Measurements from ENCODE around the gene PTPRM.

PTPRM gene

DNA sequence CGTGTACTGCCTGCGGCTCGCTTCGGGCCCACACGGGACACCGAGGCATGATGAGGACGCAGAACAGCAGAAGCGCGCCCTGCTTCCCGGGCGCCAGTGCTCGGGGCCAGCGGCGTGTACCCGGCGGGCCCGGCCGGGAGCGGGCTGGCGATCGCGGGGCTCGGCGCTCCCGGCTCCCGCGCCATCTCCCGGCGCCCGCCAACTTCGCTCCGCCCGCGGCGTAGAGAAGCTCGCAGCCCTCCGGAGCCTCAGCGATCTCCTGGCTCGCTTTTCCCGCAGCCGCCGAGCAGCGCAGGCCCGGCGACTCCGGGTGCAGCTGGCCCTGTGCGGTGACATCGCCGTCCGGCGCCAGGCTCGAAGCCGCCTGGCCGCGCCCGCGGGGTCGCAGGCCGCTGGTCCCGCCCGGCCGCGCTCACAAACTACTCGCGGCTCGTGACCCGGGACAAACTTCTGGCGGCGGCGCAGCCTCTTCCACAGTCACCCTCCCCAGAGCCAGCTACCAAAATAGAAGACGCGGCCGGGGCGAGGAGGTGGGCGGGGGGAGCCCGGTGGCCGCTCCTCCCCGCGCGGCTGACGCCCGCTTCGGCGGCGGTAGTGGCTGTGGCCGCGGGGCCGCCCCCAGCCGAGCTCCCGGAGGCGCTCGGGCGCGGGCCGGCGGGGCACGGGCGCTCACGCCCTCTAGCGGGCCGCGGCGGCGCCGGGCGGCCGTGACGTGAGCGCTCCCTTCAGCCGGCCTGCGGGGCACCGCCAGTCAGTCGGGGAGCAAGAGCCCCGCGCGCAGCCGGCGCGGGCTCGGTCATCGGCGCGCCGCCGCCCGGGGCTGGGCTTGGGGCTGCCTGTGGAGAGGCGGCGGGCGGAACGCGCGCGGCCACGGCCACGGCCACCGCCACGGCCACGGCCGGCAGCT is at the start of gene PTPRM:
Gene PTPRM, plus strand, starts transcription at position 750 of the 907 bp plus-strand sequence. CDS start 503 bp downstream, outside the sequence.
- DNase-seq, result peak; percentile 18 to 31

DNA sequence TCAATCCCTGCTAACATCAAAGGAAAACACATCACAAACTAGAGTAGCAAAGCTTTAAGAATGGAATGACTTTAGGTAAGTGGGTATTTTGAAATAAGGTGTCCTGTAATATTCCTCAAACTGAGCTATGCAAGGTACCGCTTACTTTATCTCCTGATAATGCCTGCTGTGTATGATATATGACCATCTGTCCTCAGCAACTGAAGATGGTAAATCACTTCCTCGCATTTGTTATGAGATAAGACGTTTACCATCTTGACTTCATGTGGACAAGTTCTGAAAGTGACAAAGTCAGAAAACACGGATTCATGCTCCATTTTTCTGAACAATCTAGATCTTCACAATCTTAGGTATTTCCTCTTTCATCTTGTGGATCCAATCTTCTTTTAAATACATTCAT is 49.3 kb upstream of the PTPRM start:
- no peak for DNase-seq

DNA sequence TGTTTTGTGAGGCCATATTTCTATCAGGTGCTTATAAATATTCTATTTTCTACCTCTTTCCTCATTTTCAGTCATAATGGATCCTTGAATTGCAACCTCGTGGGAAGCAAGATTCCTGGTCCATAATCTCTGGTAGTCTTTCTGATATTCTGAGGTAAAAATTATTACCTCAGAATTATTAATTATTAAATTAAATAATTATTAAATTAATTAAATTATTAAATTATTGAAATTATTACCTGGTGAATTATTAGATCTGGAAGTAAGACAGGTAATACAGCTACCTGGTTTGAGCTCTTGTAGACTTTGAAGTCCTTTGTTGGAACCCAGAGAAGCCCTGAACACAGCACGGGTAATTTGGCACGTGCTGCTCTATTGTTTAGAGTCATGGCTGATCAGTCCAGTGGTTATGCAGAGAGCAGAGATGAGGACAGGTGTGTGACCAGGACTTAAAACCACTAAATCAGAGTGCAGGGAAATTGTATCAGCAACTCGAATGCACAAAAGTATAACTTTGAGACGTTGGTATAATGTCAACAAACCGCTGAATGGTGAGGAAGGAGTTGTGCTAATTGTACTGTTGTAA is 46.8 kb upstream of the PTPRM start:
- no peak for DNase-seq

DNA sequence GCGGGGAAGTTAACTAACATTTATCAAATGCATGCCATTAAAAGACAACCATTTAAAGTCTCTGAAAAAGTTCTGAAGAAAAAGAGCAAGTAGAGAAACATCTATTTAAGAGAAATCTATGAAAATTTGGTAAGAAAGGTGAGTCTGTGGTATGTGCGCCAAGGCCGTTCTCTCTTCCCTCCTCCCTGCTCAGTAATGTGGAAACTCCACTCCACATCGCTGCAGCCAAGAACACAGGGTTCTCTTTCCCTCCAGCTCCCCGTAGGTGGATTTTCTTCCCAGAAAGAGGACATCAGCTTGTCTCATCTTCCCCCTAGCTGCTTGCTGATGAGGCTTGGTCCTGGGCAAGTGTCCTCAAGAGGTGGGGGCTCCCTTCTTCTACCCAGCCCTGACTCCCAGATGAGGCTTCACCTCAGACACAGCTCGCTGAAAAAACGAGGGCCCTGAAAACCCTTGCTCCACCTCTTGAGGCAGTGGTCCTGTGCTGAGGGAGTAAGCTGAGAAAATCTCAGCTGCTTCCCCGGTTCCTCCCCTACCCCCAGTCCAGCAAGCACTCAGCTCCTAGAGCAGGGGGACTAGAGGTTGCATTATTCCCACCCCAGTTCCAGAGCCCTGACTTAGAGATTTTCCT is 45.8 kb upstream of the PTPRM start:
- no peak for DNase-seq

DNA sequence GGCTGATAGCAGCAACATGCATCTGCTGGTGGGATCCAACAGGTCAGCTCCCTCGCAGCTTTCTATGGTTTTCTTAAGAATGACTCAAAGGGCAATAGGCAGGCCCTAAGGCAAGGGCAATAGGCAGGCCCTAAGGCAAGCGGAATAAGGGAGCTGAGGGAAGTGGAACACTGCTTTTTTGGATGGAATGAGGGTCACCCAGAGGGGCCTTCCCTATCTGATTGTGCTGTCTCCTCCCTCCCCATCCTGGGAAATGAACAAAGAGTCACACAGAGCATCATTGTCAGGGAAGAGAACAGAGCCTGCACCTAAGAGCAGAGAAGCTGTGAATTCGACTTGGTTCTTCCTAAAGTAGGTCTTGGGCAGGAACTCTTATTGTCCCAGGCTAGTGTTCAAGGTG is 43.3 kb upstream of the PTPRM start:
- DNase-seq, result no peak

DNA sequence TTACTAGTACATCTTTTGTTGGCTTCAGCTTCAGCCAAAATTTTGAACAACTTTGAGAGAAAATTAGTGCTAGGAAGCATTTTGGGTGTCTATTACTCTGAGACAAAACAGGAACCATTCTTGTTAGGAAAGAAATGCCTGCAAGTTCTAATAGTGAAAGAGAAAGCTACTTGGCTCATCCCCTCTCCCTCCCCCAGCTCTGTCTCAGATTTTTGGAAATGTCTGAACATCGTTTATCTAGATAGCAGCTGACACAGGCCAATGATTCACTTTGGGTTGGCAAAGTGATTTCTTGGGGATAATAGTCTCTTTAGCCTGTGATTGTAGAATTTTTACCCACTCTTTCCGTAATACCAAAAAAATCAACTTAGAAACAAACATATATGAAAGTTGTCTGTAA is 42.3 kb upstream of the PTPRM start:
- DNase-seq, result no peak

DNA sequence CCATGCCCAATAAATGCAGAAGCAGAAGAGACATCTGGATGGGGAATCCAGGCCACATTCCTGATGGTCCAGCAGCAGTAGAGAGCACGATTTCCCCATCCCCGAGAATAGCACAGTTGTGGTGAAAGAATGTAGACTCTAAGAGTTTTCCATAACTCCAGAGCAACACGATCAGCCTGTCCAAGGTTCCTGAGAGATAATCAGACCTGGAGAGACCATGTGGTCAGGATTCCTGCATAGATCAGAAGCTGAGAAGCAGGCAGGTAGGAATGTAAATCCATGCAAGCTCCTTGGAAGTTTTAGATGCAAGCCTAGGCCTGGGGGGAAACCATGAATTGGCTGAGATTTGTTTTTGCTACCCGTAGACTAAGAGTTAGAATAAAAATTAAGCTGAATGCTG is 34.2 kb upstream of the PTPRM start:
- DNase-seq, result no peak

DNA sequence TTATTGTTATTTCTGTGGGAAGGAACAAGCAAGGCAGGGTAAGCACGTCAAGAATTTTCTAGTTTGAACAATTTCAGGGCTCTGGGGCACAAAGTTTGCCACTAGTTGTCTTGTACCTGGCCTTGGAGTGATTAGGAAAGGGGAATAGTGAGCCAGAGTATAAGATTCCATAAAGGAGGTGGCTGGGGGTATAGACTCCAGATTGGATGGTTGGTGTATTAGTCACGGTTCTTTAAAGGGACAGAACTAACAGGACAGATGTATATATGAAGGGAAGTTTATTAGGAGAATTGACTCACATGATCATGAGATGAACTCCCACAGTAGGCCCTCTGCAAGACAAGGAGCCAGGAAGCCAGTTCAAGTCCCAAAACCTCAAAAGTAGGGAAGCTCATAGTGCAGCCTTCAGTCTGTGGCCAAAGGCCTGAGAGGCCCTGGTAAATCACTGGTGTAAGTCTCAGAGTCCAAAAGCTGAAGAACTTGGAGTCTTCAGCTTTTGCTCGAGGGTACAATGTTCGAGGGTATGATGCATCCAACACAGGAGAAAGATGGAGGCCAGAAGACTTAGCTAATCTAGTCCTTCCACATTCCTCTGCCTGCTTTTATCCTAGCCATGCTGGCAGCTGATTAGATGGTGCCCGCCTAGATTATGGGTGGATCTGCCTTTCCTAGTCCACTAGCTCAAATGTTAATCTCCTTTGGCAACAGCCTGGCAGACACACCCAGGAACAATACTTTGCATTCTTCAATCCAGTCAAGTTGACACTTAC is 31.5 kb upstream of the PTPRM start:
- no peak for DNase-seq

DNA sequence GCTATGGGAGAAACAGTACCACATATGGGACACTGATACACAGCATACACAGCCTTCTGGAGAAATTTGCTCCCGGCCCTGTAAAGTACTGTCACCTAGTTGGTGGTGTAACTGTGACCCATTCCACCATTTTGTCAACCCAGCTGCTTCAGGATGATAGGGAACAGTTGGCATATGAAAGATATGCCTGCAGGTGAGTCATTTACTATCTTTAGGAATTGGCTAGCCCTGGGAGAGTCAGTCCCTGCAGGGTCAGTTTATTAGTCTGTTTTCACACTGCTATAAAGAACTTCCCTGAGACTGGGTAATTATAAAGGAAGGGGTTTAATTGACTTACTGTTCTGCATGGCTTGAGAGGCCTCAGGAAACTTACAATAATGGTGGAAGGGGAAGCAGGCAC is 30.0 kb upstream of the PTPRM start:
- no peak for DNase-seq

DNA sequence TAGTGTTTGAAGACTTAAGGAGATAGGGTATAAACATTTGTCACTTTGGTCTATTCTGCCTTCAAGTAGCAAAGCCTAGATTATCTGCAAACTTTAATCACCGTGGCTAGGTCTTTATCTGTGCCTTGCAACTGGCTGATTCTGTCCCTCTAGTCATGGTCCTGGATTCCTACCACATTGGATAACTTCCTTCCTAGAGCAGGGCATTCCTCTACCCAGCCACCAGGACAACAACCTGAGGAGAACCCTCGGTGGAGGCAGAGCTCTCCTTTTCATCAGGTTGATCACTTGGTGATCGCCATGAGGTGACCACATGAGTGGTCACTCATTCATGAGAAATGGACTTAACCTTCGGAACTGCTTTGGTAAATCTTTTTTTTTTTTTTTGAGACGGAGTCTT is 25.3 kb upstream of the PTPRM start:
- DNase-seq, result no peak

DNA sequence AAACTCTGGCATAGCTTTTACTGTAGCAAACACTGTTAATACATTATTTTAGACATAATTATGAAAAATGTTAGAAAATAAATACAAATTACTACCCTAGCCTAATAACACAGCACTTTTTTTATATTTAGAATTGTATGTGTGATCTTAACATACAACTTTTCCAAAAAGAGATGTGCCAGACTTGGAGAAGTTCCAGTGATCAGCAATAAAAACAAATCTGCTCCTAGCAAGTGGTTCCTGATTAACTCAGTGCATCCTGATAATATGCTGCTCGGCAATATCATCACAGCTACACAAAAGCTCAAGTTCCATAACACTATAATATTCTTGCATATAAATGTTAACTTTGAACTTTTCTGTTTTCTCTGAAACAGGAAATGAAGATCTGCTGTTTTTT is 22.4 kb upstream of the PTPRM start:
- DNase-seq, result no peak

DNA sequence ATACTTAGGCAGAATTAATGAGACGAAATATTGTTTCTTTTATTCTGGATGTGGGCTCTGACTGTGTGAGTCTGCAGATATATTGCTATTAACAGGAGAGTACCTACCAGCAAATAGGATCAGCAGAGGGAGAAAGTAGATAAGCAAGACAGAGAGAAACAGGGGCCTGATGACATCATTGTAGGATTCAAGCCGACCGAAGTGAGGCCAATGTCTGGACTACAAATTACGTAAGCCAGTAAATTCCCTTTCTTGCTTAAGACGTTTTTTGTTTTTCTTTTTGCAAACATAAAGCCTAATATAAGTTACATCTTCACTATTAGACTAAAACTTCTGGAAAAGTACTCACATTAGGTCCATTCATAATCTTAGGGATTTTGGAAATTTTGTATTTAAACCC is 21.4 kb upstream of the PTPRM start:
- no peak for DNase-seq

DNA sequence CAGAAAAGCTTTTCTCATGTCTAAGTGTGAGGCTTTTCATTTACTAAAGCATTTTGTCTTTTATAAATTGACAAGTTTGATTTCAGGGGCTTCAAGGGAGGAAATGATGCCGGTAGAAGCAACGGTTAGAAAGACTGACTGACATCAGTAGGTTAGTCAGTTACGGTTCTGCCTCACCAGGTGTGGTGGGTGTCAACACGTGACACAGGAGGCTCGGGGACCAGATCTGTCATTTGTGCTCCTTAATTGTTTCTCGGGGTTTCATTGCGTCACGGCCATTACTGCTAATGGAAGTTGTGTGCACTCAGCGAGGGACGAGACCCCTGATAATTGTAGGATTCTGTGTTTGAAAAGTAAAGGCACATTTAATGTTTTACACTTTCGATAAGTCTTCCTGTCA is 18.9 kb upstream of the PTPRM start:
- no peak for DNase-seq

DNA sequence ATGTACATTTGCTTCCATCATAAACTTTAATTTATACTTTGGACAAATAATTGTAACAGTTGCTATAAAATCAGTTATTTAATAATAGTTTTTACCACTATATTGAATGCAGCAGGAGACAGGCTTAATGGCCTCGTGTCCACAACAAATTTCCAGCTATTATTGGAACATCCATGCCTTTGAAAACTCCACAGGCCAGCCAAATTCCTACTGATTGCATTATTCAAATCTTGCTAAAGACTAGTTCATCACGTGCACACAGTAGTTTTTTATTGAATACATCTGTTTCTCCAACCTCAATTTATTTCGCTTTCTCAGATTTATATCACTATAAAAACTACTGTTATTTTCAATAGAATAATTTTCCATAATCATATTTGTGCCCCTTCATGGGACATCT is 18.4 kb upstream of the PTPRM start:
- DNase-seq, result no peak

DNA sequence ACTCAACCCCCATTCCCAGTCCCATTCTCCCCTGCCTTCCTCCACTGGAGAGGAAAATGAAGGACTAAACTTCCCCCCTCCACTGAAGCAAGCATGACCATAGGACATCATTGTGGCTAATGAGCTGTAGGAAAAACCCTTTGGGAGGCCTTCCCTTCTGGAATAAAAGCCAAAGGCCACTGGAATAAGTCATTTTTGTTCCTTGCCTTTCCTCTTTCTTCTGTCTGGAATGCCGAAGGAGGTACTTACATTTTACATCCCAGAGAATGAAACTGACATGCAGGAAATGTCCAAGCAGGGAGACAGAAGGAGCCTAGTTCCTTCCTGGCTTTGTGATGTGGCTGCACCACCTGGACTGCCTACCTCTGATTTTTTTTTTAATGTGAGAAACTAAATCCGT is 9.1 kb upstream of the PTPRM start:
- DNase-seq, result no peak

DNA sequence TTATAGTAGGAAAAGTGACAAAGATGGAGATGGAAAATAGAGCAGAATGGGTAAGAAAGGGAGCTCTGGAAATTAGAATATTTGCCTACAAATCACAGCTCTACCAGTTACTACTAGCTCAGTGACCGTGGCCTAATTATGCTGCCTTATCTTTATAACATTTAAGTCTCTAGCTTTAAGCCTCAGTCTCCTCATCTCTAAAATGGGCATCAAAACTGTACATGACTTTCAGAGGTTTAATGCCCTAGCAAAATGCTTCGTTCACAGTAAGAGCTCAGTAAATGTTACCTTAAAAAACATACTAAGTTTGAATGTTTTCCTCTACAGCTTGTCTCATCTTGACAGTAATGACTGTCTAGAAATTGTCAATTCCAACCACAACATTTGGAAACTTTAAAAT is 8.3 kb upstream of the PTPRM start:
- no peak for DNase-seq

DNA sequence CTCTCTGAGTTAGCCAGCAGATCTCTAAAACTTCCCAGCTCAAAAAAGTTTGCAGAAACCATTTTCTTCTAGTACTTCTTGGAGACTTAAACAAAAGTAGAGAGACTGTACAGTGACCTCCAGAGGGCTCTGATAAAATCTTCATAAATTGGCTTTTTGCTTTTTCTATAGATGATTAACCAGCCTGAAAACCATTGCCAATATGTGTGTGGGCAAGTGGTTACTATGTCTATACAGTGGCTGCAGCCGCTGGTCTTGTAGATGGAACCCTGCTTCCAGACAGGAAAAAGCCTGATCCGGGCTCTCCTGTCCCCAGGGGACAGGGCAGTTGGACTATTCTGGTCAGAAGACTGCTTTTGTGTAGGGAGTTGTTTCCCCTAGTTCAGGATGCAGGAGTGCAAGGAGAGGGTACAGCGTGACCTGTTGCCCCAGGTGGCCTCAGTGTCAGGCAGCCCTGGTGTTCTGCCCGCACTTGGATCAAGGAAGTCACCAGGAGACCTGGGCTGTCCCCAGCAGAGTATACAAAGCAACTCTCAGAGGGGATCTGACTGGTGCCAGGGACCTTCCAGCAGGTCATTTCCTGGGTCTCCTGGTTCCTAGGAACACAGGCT is 7.3 kb upstream of the PTPRM start:
- DNase-seq, result no peak

DNA sequence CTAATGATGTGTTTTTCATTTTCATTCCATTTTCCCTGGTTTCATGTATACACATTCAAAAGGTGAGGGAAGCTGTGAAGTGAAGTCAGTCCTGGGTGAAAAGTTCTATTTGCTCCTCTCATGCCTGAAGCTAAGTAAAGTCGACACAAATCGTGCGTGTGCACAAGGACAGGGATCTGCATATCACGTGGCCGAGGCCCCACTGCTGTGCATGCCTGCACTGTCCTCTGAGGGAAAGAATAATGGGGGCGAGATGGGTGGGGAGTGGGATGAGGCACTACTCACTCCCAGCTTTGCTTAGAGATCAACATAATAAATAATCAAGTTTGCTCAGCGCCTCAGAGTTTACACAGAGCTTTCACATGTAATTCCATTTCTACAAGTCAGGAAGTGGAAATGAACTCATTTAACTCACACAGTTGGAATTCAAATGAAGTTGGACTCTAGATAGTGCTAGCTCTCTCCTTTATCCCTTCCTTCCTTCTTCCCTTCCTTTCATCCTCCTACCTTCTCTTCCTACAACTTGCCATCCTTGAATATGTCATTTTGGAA is 5.1 kb upstream of the PTPRM start:
- DNase-seq, result no peak

DNA sequence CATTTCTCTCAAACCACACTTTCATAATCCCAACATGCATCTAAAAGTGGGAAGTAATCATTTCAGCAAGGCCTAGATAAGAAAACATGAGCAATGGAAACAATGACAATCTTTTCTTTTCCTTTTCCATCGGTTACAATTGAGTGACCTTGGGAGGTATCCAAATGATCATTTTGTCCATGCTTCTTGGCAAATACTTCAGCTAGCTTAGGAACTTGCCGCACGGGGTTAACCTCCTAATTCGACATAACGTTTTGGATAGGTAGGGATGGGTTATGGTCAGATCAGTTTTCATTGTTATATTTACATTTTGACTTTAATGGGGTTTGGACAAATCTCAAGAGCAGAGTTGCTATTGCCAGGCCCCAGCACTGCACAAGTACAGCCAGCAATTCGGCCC is 4.6 kb upstream of the PTPRM start:
- DNase-seq, result no peak

DNA sequence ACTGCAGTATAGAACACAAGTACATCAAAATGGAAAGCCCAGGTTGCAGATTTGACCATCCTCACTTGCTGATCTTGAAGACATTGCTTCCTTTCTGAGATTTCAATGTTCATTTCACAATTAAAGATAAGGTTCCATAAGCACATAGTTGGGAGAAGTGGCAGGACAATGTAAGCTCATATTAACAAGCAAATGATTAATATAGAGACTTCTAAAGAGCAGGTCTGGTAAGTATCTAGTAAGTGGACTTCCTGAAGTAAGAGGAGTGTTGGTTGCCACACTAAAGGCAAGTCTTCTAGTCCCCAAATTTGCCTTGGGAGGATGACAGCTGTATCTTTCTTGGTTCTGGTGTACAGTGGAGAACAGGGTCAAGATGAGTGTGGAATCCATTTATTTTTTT is 1.4 kb upstream of the PTPRM start:
- DNase-seq, result no peak

DNA sequence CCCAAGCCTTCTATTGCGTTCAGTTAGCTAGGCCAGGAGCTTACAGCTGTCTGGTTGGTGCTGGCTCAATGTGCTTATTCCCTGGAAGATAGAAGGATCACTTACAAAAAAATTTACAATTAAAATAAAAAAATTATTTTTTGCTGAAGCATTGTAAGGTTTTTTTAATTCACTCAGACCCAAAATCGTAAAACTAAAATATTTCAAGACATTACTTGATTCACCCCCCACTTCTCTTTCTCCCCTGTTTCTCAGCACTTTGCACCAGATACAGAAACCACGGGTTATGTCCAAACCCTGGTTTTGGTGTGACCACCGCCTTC is 911 bp upstream of the PTPRM start:
- no peak for DNase-seq

DNA sequence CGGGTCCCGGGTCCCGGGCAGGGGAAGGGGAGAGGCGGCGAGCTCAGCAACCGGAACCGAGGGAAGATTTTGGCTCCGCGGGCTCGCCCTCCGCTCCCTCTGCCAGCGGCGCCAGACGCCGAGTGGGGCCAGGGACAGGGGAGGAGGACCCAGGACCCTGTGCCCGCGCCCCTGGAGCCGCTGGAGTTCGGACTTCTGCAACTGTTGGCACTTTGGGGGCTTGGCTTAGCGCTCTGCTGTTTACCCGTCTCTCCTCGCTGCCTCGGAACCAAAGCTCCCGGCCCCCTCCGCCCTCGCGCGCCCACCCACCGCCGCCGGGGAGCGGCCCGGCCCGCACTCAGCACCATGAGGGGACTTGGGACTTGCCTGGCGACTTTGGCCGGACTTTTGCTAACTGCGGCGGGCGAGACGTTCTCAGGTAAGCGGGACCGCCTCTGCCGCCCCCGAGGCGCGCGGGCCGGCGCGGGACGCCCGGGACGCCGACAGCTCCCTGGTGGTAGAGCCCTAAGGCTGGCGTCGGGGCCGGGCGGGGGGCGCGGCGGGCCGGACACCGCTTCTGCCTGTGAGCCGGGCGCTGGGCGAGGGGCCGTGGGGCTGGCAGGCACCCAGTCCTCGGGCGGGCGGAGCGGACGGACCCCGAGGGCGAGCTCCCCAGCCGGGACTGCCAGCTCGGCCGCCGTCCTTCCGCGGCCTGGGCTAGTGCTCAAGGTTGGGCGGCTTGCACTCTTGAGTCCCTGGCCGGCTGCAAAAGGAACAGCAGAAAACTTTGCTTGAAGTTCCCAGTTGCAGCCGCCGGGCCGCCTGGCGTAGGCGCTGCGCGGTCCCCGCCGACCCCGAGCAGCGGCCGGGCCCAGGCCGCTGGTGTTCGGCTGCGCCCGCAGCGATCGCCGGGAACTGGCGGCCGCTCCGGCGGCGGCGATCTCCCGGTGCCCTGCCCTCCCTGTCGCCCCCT is 634 bp downstream of the PTPRM start:
- no peak for DNase-seq
